ENCODE results near the gene EPB41. TPM values are rescaled to one million over a fixed set of nuclear protein-coding genes. Genes with fewer than 3 reads are reported as not detected.

EPB41 gene
- total and polyA plus RNA-seq, 2 of the 4 experiments (the other 2 are of a cell fraction), result 4.6 to 10.0 TPM

- POLR2A ChIA-PET (ENCODE audit: unreplicated experiment), result no interaction called here
- WGBS, 2 experiments (ENCODE audit: extremely low coverage in 2 of 2, insufficient read length in 1 of 2), result 77% methylated on average over 4 of the region's 5 CpGs; no CpG with 5 or more reads in 1 of the 2 experiments
- dilution Hi-C loops (cut with HindIII; ENCODE audit: low sequenced_read_pairs, unreplicated experiment), result no loop called here
Observed at GRCh38 chr1:29129916-29130315, 215.5 kb downstream of the EPB41 start.

More at GRCh38 chr1:29129916-29130315, 215.5 kb downstream of the EPB41 start:
- peaks cover 4% of the 10 kb centered on the region; the same call in 1 of the 2 replicates for H3K4me1 ChIP-seq (ENCODE audit: control insufficient read depth, insufficient read depth, low read length)
- H2BK15ac ChIP-seq (ENCODE audit: low read depth, low read length), result no peak overlapping the region
- H4K20me1 ChIP-seq (ENCODE audit: insufficient read depth, low read length), result no peaks in the 10 kb centered on the region
- BruUV-seq (replicated peaks), result no TSS peak
- no peak overlapping the region for H3K23ac ChIP-seq (ENCODE audit: low read depth, low read length)
- H3K27ac ChIP-seq (ENCODE audit: insufficient read depth, low read length), result no peak overlapping the region
- H2BK20ac ChIP-seq (ENCODE audit: low read depth, low read length), result no peak overlapping the region
- H4K5ac ChIP-seq (ENCODE audit: low read depth, low read length), result no peak overlapping the region
- no peak overlapping the region for H2BK5ac ChIP-seq (ENCODE audit: low read depth, low read length, poor library complexity, severe bottlenecking)
- no peak overlapping the region for H3K4ac ChIP-seq (ENCODE audit: low read depth, low read length)
- ATAC-seq (ENCODE audit: low read depth) (no peak), DNase-seq (no peak)
- CTCF ChIA-PET, result no interaction called here
- no peak overlapping the region for H4K91ac ChIP-seq (ENCODE audit: insufficient read depth, low read depth, low read length)
- no peak overlapping the region for H2BK120ac ChIP-seq (ENCODE audit: low read depth, low read length)
- no peaks in the 10 kb centered on the region for H3K27me3 ChIP-seq (ENCODE audit: control insufficient read depth, insufficient read depth, low read length)
- H3K9ac ChIP-seq (ENCODE audit: low read depth, low read length), result no peak overlapping the region
- no peaks in the 10 kb centered on the region for H3K9me3 ChIP-seq (ENCODE audit: control insufficient read depth, insufficient read depth, low read length)
- H3K18ac ChIP-seq (ENCODE audit: low read depth, low read length), result no peak overlapping the region
- no peak overlapping the region for H3K4me3 ChIP-seq (ENCODE audit: insufficient read depth, low read depth, low read length)
- H2AK5ac ChIP-seq (ENCODE audit: low read depth, low read length), result no peak overlapping the region
- H3K36me3 ChIP-seq (ENCODE audit: control insufficient read depth, insufficient read depth, low read length), result no peaks in the 10 kb centered on the region
- H3K4me2 ChIP-seq (ENCODE audit: low read depth, low read length), result no peak overlapping the region
- H2AFZ ChIP-seq (replicated peaks; ENCODE audit: low read length, poor library complexity), result no peak overlapping the region
- in situ Hi-C loops (cut with MboI; ENCODE audit: low sequenced_read_pairs), result no loop called here
- H3K14ac ChIP-seq (replicated peaks; ENCODE audit: low read depth, low read length), result no peak overlapping the region
- no peak overlapping the region for H3K56ac ChIP-seq (ENCODE audit: extremely low read depth, insufficient read depth, low read length)
- intact Hi-C loops (cut with micrococcal nuclease), result no loop called here
- no peak overlapping the region for H4K8ac ChIP-seq (ENCODE audit: low read depth in 2 of 2, low read length in 2 of 2)
- no peaks in the 10 kb centered on the region for H3K9me1 ChIP-seq (ENCODE audit: insufficient read depth, low read length)
- TF ChIP-seq RAD21 (IDR thresholded peaks at IDR 0.05; ENCODE audit: low read length) (no peak), CHD1 (IDR thresholded peaks at IDR 0.05; ENCODE audit: low read depth, low read length) (no peak), USF2 (IDR thresholded peaks at IDR 0.05; ENCODE audit: low read depth, low read length) (no peak), MAZ (IDR thresholded peaks at IDR 0.05; ENCODE audit: borderline replicate concordance, low read depth, low read length) (no peak), RFX5 (IDR thresholded peaks at IDR 0.05; ENCODE audit: low read depth, low read length) (no peak), POLR2A (IDR thresholded peaks at IDR 0.05; ENCODE audit: low read depth, low read length) (no peak), FOS (IDR thresholded peaks at IDR 0.05; ENCODE audit: low read depth, low read length) (no peak), CEBPB (IDR thresholded peaks at IDR 0.05; ENCODE audit: low read depth, low read length) (no peak), CTCF (conservative IDR thresholded peaks at IDR 0.05; ENCODE audit: low read depth, low read length) (no peak)
- H2AK9ac ChIP-seq (replicated peaks; ENCODE audit: low read depth, low read length, poor library complexity), result no peak overlapping the region
- H3K79me1 ChIP-seq (ENCODE audit: low read depth in 1 of 2, low read length in 2 of 2), result no peaks in the 10 kb centered on the region

Measured in IMR-90 (cell line).